Epithelial cell of prostate (primary cell): ENCODE data around the gene UPK2.

Source experiments
- DNase-seq: peaks from one replicate; pipeline ENCODE4 v3.0.0-alpha.2; 2011; ENCODE audit warnings: low read depth, low spot score
- H3K27ac ChIP-seq: fragments of 450-650 bp; 2 replicates; pipeline ENCODE4 v1.5.1; 2017; ENCODE audit warnings: mild to moderate bottlenecking

The UPK2 gene

DNA sequence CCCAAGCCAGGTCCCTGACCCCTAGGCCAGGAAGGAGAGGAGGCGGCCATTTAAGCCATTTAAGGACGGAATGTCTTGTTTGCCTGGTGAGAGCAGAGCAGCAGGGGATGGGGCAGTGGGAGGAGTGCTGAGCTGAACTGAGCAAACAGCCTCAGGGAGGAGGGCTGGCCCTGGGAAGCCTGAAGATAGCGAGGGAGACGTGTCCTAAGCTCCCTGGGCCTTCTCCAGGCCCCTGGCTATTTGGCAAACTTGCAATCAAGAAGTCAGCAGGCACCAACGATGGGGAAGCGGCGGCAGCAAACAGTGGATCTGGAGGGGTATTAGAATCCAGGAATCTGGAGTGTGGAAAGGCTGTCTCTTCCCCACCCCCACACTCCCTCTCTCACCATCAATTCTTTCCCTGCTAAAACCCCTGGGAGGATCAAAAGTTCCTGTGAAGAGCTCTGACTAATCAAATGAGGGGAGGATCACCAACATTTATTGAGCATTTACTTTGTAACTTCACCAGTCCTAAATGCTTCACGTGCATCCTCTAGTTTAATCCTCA is 39.2 kb upstream of the UPK2 start:
- H3K27ac ChIP-seq: peak overlapping the region; percentile 100
- DNase-seq: no peak

DNA sequence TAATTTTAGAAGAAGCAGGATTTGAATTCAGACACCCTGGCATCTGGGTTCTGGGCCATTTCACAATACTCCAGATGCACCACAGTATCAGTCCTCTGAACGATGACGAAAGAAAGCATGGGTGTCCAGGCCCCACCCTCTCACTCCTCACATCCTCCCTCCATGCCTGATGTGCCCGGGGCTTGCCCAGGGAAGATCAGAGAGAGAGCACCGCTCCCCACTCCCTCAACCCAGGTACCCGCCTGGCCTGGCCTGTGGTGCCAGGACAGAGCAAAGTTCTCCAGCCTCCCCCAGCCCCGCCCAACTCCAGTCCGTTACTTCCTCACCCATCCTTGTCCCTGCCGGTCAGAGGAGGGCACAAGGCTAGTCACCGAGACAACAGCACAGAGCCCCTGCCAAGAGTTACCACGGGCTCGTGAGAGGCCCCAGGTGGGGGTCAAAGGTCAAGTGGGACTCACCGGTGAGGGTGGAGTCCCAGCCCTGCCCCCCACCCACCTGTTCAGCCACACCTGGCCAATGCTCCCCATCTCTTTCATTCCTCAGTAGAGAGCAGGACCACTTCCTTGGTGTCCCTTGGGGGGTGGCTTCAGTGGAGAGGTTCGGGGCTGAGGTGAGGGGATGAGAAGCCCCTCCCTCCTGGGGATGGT is 38.5 kb upstream of the UPK2 start:
- DNase-seq: peak; percentile 75
- peak overlapping the region; percentile 100 for H3K27ac ChIP-seq

DNA sequence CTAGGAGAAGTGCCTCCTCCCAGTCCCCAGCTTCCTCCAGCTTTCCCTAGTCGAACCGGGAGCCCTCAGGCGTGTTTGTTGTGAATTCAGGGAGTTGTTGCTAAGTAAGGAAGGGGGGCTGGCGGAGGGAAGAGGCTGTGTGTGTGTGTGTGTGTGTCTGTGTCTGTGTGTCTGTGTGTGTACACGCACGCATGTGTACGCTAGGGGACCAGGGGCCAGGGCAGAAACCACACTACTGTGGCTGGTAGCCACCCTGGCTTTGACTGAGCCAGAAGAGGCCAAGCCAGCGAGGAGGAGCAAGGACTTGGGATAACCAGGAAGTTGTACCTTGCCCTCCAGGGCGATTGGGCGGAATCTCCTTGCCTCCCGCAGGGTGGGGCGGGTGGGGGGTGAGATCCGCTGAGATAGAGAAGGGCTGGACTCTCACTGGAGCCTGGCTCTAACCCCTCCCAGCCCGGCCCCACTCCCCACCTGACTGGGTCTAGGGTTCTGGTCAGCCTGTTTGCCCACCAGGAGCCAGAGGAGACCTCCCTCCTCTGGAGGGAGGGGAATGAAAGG is 37.9 kb upstream of the UPK2 start:
- peak; percentile 69 for DNase-seq
- H3K27ac ChIP-seq: peak overlapping the region; percentile 100

DNA sequence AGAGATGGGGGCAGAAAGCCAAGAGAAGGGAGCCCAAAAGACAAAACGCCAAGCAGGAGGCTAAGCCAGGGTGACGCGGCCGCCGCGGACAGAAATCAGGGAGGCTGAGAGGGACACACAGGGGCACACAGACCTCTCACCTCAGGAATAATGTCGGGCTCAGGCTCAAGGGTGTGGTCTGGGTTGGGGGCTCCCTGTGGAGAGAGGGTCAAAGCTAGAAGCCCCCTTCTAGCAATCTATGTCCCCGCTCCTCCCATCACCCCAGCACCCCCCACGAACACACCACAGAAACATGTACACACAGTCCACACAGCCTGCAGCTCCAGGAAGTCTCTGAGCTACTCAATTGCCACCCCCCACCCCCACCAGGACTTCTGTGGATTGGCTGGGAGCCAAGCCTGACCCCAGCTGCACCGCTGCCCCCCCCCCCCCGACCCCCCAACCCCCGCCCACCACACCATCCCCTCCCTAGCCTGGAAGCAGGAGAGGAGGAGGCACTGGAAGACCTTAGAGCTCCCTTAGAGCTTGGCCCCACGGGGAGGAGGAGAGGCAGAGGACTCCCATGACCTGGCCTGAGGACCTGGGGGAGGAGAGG is 37.3 kb upstream of the UPK2 start:
- DNase-seq: no peak
- peak overlapping the region; percentile 100 for H3K27ac ChIP-seq

DNA sequence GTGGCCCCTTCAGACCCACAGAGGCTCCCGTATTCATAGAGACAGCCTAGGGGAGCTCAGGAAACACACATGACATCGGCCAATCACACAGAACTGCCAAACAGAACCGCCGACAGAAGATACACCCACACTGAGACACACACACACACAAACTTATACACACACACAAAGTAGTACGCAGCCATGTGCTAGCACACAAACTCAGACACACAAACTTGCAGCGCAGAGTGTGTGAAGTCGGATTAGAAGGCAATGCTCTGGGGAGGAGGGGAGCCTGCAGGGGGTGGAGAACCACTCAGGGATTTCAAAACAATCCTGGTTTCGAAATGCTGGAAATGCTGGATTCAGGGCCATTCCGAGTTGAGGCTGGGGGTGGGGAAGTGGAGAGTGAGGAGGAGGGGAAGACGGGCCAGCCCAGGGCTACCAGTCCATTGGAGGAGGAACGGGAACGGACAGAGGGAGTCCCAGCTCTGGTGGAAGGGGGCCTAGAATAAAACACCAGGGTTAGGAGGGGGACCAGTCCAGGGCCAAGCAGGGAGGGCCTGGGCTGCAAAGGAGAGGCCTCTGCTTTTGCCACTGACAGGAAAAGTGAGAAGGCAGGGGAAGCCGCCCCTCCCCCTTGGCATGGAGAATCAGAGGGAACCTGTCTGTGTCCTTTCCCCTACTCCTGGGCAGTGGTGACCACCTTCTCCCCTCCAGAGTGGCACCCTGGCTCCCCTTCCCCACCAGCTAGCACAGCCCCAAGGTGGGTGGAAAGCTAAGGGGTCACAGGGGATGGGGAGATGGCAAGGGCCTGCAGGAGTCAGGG is 34.8 kb upstream of the UPK2 start:
- no peak for DNase-seq
- peak overlapping the region; percentile 100 for H3K27ac ChIP-seq

DNA sequence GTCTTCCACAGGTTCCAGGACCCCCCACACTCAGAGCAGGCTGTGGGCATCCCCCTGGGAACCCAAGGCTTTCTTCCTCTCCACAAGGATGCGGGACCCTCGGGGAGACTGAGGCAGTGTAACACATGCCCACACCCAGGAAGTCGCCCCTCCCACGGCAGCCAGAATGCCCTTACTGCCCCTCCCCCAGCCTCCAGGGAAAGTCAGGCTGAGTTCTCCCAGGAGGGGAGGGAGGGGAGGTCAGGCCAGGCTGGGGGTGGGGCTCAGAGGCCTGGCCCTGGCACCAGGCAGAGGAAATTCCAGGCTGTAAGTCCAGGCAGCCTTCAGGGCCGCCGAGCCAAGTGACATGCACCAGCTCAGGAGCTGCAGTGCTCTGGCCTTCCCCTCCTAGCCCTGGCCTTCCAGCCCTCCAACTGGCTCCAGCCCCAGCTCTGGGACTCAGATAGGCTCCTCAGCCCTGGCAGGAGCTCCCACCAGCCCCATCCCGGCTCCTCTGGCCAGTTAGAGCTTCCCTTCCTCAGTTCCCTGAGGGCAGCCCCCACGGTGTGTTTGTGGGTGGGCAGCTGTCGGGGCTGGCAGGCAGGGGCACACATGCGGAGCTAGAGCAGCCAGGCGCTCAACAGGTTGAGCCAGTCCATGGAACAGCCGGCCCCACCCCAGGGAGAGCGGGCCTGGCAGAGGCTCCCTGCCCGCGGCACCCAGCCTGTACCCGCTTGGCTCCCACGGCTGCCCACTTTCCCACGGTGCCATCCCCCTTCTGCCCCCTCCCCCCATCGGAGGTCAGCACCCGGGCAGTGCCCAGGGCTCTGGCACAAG is 34.0 kb upstream of the UPK2 start:
- DNase-seq: no peak

DNA sequence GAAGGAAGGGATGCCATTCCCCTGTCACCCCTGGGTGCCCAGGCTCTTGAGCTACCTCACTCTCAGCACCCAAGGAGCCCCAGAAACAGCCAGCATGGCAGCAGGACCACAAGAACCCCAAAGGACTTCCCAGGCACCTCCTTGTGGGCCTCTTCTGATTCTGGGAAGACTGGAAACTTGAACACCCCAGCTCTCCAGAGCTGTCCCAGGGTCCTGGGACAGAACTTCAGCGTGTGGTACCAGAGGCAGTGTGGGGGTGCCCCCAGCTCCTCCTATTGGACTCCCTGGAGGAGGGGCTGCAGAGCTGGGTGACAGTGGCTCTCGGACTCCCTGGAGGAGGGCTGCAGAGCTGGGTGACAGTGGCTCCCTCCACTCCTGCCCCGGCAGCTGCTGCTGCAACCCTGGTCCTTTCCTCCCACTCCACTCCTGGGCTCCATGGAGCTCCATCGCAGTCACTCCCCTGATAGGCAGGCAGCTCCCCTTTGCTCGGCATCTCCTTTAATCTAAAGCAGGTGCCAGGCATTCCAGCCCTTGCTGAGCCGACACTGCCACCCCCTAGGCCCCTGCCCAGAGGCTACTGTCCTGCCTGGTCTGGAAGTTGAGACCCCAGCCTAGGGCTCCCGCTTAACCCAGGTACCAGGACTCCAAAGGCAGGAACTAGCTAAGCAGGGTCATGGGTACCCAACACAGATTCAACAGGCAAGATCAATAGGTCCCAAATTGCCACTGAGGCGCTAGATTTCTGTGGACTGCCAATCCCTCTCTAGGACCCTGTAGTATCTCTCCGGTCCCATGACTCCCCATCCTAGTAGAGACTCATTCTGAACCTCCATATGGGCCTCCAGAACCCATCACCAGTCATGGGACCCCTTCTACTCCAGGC is 33.1 kb upstream of the UPK2 start:
- peak overlapping the region; percentile 100 for H3K27ac ChIP-seq
- no peak for DNase-seq

More for the DNA sequence above, 34.0 kb upstream of the UPK2 start:
- peak overlapping the region; percentile 100 for H3K27ac ChIP-seq

DNA sequence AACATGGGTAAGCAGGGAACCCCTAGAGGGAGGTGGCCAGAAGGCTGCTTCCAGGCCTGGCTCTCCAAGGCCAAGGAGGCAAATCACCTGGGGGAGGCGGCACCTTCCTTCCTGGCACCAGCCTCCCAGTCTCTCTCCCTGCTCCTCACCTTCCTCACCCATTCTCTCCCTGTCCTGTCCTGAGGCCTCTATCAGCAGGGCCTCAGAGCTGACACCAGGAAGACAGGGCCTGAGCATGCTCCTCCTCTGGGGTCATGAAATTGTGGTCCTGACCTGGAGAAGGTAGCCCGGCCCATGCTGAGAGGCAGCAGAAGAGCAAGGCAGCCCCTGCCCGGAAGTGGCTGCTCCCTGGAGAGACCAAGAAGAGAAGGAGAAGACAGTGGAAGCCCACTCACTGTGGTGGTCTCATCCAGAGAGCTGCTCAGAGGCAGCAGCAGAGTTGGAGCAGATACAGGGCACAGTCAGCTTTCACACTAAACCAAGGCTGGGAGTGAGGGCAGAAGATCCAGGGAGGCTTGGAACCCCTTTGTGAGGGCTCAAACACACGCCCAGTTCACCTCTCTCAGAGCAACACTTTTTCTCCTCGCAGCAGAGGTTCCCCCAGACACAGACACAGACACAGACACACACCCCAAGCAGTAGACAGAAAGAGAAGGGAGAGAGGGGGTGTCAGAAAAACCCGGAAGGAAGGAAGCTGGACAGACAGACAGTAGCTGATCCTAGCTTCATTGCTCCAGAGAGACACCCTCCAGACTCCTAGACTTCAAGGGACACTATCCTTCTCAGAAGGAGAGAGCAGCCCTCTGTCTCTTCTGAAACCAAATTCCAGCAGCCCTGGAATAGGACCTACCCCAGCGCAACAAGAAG is 32.1 kb upstream of the UPK2 start:
- H3K27ac ChIP-seq: peak overlapping the region; percentile 100
- no peak for DNase-seq

DNA sequence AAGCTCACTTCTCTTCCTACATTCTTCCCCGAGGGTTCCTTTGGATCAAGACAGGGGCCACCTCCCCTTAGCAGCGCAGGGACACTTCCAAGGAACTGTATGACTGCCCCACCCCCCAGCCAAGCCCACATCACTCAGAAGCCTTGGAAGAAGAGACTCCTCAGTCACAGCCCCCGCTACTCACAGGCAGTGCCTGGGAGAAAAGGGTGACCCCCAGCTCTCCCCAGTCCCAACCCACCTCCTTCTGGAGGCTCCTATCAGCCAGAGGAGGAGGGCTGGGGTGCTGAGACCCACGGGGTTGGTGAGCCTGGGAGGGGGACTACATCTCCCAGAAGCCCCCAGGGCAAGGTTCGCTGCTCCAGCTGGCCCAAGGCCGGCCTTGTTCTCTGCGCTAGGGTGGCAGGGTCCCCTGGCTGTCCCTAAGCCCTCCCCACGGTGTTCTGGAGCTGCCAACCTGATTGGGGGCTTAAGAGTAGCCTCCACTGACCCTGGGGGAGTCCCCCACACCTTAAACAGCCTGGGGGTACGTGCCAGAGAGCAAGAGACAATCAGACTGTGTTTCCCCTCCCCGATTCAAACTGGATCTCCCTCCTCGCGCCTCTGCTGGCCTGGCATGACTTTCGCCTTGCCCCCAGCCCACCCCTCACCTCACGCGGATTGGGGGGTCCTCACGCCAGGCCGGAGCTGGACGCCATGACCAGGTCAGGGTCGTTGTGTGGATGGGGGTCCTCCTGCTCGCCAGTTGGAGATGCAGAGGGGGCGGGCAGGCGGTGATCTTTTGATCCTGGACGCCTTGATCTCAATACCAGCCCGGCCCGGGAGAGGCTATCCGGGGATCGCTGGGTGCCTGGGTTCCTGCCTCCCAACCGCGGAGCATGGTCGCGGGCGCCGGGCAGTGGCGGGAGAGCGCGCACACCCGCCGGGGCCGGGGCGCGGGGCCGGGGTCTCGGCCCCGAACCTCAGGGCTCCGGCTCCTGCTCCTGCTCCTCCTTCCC is 31.2 kb upstream of the UPK2 start:
- no peak for DNase-seq
- H3K27ac ChIP-seq: peak overlapping the region; percentile 100

DNA sequence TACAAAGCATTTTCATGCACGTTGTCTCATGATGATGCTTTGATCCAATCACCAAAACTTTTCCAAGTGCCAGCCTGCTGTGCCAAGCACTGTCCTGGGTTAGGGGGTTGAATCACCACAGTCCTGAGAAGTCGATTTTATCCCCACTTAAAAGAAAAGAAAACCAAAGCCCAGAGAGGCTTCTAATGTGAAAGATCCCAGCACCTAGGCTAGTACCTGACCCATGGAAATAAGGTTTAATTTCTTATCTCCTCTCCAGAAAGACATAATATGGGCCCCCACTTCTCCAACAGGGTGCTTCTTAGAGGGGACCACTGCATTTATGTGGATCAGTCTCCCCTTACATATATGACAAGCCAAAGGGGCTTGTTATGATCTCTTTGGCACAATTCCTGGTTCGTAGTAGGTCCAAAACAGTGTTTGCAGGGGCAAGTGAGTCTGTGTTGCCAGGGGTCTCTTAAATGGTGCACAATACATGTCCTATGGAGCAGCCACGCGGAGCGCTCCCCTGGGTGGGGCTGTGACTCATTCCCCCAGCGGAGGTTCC is 28.5 kb upstream of the UPK2 start:
- H3K27ac ChIP-seq: peak overlapping the region; percentile 100
- no peak for DNase-seq

DNA sequence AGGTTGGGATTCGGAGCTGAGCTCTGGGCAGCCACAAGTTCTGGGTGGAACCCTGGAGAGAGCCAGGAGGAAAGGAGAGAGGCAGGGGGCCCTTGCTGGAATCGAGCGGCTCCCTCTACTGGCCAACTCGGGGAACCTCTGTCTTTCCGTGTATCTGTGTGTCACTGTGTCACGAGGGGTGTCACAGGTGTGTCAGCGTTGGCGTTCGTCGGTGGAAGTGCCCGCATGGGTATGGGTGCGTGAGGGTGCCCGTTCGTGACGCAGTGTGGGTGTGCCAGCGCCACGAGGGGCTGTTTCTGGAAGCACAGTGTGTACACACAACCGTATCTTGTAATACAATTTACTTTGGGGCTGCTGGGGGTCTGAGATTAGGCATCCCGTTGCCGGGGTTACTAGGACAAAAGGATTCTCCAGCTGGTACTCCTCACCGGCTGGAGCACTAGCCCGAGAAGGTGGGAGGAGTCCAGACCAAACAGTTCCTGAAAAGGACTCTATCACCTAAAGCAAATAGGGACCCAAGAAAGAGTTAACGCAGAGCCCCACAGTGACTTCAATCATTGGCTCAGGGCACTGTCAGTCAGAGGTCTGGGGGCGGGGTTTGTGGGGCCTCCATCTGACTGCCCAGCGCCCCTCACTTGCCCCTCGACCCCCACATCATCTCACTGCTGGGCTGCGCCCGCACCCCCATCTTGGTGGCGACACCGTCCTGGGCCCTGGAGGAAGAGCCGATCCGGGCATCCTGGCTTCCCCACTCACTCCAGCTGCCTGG is 27.8 kb upstream of the UPK2 start:
- H3K27ac ChIP-seq: peak overlapping the region; percentile 100
- DNase-seq: peak; percentile 83

DNA sequence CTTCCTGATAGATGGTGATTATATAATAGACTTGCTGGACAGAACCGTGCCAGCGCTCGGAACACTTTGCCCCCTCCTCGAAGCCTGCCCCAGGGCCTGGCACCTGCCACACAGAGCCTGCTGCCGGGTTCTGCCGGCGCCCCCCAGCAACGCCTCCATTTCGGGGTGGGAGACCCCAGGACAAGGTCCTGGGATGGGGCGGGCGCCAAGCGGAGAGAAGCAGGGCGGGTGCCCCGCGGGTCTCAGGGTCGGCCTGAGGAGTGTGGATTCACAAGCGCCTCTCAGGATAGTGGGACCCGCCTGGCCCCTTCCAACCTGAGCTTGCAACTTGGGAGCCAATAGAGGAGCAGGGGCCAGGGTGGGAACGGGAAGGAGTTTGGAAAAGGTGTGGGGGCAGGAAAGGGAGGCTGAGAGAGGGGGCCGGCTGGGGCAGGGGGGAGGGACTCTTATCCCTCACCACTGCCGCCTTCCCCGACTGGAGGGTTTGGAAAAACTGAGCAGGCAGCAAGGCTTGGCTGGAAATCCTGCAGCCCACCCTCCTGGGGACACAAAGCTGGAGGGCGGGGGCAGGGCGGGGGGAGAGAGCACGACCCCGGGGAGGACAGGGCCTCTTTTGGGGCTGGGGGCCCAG is 27.1 kb upstream of the UPK2 start:
- peak overlapping the region; percentile 100 for H3K27ac ChIP-seq
- no peak for DNase-seq

DNA sequence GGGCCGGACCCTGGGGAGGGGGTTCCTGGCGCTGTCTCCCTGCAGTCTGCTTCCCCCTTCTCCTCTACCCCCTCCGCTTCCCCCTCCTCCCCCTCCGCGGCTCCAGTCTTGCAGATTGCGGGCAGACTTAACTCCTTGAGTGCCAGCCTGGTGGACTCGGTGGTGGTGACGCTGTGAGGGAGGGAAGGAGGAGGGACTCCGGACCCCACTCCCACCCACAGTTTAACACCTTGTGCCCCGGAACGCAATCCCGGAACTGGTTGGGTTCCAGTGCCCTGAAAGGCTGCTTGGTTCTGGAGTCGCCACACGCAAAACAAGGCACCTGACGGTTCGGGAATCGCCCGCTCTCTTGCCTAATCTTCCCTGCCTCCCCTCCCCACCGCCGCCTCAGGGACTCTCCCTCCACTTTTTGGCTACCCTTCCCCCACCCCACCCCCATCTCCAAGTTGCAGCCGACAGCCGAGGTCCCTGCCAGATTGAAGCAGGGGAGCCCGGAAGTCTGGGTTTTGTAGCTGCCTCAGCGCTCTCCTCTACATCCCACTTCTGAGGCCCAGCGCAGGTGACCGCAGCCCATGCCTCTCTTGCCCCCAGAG is 26.5 kb upstream of the UPK2 start:
- peak overlapping the region; percentile 100 for H3K27ac ChIP-seq
- no peak for DNase-seq

DNA sequence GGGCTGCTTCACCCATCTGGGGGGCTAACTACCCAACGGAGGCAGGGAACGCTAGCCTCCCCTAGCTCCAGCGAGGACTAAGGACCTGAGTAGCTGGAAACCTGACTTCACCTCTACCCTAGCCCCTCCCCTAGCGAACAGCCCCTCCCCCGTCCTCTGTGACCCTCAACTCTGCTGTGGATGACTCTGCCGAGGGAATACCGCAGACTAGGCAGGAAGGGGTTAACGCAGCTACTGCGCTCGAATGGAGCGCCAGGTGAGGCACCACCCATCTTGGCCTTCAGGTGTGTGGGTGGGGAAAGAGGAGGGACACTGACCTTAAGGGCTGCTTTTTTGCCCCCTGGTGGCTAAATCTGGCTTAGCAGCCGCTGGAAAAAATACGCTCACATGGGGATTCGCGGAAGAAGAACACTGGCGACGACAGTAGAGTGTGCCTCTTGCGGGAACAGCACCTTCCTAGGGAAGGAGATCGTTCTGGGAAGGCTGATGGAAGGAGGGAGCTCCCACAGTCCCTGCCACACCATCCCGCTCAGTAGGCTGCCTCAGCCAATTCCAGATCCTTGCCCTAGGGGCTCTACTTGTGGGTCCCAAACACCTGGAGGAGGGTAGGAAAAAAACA is 25.9 kb upstream of the UPK2 start:
- DNase-seq: peak; percentile 85
- H3K27ac ChIP-seq: peak overlapping the region; percentile 100

DNA sequence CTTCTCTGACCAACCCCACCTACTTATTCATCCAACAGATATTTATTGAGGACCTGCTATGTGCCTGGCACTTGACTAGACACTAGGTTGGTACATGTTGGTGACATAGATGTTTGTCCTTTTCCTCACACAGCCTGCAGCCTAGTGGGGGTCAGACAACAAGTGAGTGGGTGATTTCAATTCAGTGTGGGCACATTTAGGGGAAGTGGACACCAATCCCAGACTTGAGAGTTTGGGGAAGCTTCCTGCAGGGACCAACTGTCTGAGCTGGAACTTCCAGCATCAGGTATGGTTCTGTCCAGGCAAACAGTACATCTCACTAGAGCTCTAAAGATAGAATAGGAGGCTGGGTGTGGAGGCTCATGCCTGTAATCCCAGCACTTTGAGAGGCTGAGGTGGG is 24.5 kb upstream of the UPK2 start:
- DNase-seq: no peak
- H3K27ac ChIP-seq: no peak overlapping the region
